Amniotic epithelial cell (primary cell): Measurements from ENCODE around the gene TUFM.
"Not testable (repeated sequence)": the region's sequence is repeated elsewhere in the genome, so short reads cannot be mapped to it uniquely, and the experiment has no call there.

Source experiments
- DNase-seq: peaks from one replicate; pipeline ENCODE4 v3.0.0-alpha.2; 2010; ENCODE audit warnings: low read depth

Gene TUFM

GRCh38 chr16:28875134-28876018 is 29.2 kb upstream of the TUFM start:
- no peak for DNase-seq

GRCh38 chr16:28874406-28874805 is 28.3 kb upstream of the TUFM start:
- DNase-seq, result no peak

DNA sequence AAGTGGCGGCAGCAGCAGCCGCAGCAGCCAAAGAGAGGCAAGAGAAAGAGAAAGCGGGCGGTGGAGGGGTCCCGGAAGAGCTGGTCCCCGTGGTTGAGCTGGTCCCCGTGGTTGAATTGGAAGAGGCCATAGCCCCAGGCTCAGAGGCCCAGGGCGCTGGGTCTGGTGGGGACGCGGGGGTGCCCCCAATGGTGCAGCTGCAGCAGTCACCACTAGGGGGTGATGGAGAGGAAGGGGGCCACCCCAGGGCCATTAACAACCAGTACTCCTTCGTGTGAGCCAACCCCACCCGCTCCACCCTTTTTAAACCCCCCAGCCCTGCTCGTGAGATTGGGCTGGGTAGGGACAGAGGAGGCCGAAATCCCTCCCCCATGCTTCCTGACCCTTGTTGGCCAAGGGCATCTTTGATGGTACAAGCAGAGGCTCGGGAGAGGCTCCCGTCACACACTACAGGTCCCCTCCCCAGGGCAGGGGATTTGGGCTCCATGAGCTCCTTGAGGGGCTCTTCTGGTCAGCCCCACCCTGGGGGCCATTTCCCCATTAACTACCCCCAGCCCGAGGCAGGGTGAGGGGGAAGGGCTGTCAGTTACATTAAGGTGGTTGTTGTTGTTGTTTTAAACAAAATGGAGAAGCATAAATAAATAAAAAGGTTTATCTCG is 27.5 kb upstream of the TUFM start:
- no peak for DNase-seq

DNA sequence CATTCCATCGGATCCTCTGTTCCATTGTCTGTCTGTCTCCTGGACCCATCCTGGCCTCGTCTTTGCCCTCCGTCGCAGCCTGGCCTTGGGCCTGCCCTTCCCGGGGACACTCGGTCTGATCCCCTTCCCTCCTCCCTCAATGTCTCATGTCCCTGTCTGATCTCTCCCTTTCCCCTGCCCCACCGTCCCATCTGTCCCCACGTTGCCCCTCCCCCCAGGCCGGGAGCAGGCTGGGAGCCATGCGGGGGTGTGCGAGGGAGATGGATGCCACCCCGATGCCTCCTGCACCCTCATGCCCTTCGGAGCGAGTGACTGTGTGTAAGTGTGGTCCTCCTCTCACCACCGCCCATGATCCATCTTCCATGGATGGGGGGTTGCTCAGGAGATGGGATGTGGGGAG is 26.8 kb upstream of the TUFM start:
- DNase-seq, result no peak

- DNase-seq, result no peak
These were observed 23.1 kb upstream of the TUFM start for GRCh38 chr16:28869201-28869600.

DNA sequence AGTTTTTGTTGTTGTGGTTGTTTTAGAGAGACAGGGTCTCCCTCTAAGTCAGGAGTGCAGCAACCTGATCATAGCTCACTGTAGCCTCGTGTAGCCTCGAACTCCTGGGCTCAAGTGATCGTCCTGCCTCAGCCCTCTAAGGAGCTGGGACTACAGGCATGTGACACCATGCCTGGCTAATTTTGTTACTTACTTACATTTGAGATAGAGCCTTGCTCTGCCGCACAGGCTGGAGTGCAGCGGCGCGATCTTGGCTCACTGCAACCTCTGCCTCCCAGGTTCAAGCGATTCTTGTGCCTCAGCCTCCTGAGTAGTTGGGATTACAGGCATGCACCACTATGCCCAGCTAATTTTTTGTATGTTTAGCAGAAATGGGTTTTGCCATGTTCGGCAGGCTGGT is 21.5 kb upstream of the TUFM start:
- not testable (repeated sequence) for DNase-seq

DNA sequence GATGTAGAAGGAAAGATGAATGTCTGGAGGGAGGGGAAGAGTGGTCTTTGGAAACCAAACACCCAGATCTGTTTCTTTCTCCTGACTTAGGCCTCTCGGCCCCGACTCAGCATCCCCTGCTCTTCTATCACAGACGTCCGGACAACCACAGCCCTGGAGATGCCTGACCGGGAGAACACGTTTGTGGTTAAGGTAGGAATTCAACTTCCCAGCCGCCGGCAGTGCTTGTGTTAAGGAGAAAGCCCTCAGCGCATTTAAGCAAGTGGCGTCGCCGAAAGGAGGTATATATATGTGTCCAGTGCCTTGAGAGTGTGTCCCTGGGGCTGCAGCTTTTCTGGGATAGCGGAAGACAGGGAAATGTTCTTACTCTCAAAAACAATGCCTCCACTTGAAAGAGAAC is 21.1 kb upstream of the TUFM start:
- no peak for DNase-seq

DNA sequence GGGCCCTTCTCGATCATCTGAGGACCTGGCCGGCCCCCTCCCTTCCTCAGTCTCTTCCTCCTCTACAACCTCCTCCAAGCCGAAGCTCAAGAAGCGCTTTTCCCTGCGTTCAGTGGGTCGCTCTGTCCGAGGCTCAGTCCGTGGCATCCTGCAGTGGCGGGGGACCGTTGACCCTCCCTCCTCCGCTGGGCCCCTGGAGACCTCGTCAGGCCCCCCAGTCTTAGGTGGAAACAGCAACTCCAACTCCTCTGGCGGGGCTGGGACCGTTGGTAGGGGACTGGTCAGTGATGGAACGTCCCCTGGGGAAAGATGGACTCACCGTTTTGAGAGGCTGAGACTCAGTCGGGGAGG is 20.3 kb upstream of the TUFM start:
- no peak for DNase-seq

DNA sequence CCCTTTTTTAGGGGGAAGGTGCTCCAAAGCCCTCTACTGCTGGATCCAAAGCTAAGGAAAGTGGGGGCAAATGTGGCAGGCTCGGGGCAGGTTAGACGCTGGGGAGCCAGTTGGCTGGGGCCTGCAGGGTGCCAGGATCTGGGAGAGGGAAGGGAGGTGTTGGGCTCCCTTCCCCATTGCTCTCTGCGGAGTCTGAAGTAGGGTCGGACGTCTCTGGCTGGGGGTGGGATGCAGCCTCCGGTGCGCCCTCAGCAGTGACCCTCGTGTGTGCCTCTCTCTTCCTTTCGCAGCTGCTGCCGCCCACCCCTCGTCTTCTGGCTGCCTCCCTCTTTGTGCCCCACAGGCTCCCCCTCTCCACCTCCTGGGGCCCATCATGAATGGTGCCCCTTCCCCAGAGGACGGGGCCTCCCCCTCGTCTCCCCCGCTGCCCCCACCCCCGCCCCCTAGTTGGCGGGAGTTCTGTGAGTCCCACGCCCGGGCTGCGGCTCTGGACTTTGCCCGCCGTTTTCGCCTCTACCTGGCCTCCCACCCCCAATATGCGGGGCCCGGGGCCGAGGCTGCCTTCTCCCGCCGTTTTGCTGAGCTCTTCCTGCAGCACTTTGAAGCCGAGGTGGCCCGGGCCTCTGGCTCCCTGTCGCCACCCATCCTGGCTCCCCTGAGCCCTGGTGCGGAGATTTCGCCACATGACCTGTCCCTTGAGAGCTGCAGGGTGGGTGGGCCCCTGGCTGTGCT is 19.7 kb upstream of the TUFM start:
- no peak for DNase-seq

GRCh38 chr16:28865001-28865688 is 19.0 kb upstream of the TUFM start:
- no peak for DNase-seq

DNA sequence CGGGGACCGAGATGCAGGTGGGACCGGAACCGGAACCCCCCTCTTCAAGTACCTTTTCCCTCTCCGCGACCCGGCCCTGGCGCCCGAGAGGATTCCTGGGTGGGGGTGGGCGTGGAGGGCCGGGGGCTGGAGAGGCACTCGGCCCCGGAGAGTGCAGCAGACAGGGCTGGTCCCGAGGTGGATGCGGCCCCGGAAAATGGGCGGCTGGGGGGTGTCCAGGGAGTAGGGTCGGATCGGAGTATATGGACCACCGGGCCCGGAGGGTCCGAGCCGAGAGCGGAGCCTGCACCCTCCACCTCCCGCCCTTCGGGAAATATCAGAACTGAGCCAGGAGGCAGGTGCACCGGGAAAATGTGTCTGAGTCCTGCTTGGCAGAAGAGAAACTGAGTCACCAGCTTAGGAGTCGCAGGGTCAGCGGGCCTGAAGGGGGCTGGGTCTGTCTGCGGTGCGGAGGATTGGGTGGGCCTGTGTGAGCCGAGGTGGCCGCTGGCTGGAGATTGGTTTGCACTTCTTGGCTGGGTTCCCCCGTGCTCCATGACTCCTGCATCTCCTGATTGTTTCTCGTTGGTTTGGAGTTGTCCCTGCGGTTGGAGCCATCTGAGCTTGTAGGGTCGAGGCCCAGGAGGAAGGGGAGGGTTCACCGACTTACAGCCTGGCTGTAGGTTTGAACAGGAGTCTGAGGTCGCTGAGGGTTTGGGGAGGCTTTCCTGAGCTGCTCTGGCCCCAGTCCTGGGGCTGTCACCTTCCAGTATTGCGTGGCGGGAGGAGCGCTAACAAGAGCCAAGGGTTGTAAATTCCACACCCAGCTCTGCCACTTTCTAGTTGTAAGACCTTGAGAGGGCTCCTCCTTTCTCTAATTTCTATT is 18.0 kb upstream of the TUFM start:
- peak; percentile 45 for DNase-seq

DNA sequence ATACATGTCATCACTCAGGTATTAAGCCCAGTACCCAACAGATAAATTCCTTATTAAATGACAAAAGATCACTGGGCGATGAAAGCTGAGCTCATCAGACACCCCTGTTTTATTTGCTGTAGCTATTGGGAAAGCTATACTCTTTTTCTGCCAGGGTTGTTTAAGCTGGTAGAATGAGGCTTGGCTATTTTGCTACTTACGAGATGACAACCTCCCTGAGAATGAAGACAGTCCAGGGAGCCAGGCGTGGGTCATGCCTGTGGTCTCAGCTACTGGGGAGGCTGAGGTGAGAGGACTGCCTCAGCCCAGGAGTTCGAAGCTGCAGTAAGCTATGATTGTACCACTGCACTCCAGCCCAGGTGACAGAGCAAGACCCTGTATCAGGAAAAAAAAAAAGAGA is 13.2 kb upstream of the TUFM start:
- no peak for DNase-seq

DNA sequence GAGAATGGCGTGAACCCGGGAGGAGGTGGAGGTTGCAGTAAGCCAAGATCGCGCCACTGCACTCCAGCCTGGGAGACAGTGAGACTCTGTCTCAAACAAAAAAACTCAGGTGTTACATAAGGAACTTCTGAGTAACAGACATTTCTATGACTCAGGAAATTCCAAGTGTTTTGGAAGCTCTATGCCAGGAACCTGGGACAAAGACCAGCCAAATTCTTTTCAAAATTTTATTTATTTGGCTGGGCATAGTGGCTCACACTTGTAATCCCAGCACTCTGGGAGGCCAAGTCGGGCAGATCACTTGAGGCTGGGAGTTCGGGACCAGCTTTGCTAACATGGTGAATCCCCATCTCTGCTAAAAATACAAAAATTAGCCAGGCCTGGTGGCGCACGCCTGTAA is 12.3 kb upstream of the TUFM start:
- DNase-seq, result peak; percentile 17

GRCh38 chr16:28846933-28847273 is 755 bp upstream of the TUFM start:
- no peak for DNase-seq

DNA sequence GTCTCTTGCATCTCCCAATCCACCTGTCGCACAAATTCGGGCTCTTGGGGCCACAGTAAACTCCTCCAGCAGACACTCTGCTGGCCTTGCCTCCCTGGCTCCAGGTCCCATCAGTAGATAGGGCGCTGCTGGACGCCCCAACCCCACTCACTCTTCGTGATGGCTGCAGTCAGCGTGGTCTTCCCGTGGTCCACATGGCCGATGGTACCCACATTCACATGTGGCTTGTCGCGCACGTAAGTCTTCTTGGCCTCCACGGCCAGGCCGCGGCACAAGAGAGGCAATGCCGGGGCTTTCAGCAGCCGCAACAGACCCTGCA is 428 bp downstream of the TUFM start:
- no peak for DNase-seq

- peak; percentile 38 for DNase-seq
These were observed 855 bp downstream of the TUFM start for GRCh38 chr16:28845293-28845692.

DNA sequence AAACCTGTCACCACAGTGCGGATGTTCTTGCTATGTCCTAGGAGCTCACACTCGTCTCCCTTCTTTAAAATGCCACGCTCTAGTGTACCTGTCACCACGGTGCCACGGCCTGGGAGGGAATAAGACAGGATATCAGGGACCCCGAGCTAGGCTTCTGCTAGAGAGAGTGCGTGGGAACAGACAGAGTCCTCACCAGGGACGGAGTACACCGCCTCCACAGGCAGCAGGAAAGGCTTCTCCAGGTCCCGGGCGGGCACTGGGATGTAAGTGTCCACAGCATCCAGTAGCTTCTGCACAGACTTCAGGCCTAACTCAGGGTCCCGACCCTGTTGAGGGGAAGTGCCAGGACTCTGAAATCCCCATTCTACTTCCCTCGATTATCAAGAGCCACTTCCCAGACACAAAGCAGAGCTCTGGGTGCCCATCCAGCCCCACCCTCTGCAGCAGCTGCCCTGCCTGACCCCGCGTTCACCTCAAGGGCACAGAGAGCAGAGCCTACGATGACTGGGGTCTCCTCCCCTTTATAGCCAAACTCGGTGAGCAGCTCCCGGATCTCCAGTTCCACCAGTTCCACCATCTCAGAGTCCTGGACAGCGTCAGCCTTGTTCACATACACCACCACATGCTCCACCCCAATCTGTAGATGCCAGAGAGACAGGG is 1.8 kb downstream of the TUFM start:
- DNase-seq, result no peak

GRCh38 chr16:28843766-28844165 is 2.4 kb downstream of the TUFM start:
- DNase-seq, result no peak

DNA sequence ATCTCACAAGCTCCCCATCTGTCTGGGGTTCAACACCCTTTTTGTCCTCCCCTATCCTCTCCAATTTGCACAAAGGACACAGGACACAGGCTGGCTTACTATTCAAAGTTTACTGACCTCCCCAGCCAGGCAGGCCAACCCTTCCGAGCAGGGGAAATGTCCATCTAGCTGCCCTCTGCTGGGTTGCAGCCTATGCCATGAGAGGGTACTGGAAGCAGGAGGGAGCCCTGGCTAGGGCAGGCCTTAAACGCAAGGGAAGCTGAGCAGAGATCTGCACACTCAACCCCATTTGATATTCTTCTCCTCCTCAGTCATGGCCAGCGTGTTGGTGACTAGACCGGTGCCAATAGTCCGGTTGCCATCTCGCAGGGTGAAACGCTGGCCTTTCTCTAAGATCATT is 3.5 kb downstream of the TUFM start:
- no peak for DNase-seq

GRCh38 chr16:28839899-28840298 is 6.2 kb downstream of the TUFM start:
- DNase-seq, result no peak

DNA sequence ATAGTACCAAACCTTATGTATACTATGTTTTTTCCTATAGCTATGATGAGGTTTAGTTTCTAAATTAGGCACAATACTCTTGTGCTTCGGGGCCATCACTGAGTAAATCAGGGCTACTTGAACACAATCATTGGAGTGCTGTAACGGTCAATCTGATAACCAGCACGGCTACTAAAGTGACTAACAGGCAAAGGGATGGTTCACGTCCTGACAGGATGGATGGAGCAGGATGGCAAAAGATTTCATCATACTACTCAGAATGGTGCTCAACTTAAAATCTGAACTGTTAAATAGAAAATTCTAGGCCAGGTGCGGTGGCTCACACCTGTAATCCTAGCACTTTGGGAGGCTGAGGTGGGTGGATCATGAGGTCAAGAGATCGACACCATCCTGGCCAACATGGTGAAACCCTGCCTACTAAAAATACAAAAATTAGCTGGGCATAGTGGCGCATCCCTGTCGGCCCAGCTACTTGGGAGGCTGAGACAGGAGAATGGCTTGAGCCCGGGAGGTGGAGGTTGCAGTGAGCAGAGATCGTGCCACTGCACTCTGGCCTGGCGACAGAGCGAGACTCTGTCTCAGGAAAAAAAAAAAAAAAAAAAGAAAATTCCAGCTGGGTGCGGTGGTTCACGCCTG is 7.0 kb downstream of the TUFM start:
- DNase-seq, result no peak
